ENCODE data around the gene PRSS50. TPM values are rescaled to one million over a fixed set of nuclear protein-coding genes. Genes with fewer than 3 reads are reported as not detected.

PRSS50 gene
- total RNA-seq, 1 donor from 2014 or later, result not detected

DNA sequence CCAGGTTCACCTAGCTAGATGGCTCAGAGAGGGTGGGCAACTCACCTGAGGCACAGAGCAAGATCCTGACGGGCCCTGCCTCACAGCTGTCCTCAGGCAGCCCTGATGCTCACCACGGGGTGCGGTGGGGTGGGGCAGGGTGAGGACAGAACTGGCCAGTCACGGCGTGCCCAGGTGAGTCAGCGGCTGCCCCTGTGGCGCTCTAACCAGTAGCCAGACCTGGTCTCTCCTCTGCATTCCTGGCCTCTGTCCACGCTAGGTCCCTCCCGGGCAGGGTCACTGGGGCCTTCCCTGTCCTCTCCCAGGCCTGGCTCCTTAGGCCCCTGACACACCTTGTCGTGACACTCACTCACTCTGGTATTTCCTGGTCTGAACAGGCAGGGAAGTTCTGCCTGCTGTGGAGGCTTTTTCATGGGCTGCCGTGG lies 25.1 kb downstream of the PRSS50 start:
- no peak for DNase-seq (ENCODE audit: low spot score)

GRCh38 chr3:46690798-46691197 lies 26.9 kb downstream of the PRSS50 start:
- peak; percentile 65 for DNase-seq (ENCODE audit: low spot score)

- DNase-seq (ENCODE audit: low spot score), result no peak
Observed at GRCh38 chr3:46685446-46685845, 32.2 kb downstream of the PRSS50 start.

DNA sequence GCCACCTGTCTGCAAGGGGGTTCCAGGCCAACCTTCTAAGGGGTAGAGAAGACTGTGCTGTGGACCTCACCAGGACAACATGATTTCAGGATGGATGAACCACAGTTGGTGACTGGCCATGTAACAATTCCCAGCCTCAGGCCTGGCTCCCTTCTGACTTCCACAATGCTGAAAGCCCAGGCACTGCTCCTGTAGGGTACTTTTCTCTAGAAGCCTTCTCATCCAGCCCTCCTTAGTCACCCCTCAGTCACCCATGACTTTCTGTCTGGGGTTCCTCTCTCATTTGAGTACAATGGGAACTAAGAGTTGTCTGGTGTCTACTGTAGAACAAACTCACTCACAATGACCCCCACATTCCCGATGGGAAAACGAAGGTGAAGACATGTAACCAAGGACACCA lies 32.8 kb downstream of the PRSS50 start:
- no peak for DNase-seq (ENCODE audit: low spot score)

- no peak for DNase-seq (ENCODE audit: low spot score)
Observed at GRCh38 chr3:46682974-46683373, 34.7 kb downstream of the PRSS50 start.

DNA sequence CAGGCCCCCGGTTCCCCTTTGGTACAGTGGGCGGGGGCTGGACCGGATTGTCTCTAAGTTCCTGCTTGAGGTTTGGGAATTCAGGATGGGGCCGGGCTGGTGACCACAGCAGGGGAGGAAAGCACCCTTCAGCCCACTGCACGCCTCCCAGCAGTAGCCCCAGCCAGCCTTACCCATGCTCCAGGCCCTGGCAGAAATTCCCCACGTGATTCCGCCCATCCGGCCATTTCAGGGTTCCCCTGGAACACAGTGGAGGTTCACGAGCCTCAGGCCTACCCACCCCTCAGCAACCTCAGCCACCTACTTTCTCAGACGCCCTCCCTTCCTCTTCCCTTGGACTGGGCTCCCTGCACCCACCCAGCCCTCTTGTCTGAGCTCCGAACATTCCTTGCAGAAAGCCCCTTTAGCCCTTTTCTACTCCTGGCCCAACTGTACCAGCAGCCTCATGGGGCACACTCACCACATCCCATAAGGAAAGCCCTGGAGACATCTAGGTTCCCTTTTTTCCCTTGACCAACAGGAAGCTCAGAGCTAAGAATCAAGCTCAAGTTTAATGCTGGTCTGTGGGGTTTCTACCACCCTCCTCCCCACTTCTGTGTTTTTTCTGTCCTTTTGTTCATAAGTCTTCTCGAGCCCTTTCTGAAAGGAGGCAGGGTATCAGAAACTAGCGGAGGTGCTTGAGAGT lies 35.7 kb downstream of the PRSS50 start:
- DNase-seq (ENCODE audit: low spot score), result no peak

- no peak for DNase-seq (ENCODE audit: low spot score)
Observed at GRCh38 chr3:46681387-46681786, 36.3 kb downstream of the PRSS50 start.

- DNase-seq (ENCODE audit: low spot score), result no peak
Observed at GRCh38 chr3:46680298-46680826, 37.3 kb downstream of the PRSS50 start.

GRCh38 chr3:46679681-46680080 lies 38.0 kb downstream of the PRSS50 start:
- DNase-seq (ENCODE audit: low spot score), result no peak

DNA sequence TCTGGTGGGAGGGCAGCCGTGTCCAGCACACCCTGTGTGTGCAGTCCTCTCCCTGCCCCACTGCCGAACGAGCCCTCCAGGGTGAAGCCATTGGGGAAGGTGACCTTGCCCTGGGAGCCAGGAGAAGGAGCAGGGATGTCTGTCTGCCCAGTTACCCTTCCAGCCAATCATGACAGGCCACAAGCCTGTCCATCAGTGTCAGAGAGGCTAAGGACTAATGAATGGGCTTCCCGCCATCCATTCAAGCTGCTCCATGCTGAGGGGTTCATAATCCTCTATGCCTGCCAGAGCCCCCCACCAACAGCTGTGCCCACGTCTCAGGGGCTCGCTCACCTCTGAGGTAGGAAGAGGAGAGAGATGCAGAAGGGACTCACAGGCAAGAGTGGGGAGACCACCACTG lies 39.4 kb downstream of the PRSS50 start:
- DNase-seq (ENCODE audit: low spot score), result no peak

DNA sequence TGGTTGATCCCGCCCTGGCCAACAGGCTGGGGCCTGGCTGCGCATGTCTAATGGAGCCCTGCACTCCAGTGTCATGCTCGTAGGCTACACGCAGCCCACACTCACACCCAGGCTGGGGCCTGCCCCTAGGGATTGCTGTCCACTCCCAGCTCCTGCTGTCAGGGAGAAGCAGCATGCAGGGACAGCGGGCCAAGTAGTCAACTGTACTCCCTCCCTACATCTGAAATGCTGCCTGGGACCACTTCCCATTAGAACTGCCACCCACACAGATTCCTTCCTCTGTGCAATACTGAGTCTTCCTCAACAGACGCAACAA lies 40.3 kb downstream of the PRSS50 start:
- DNase-seq (ENCODE audit: low spot score), result peak; percentile 71

GRCh38 chr3:46676601-46677410 lies 40.9 kb downstream of the PRSS50 start:
- peak; percentile 27 for DNase-seq (ENCODE audit: low spot score)

- DNase-seq (ENCODE audit: low spot score), result no peak
Observed at GRCh38 chr3:46675843-46676567, 41.7 kb downstream of the PRSS50 start.

DNA sequence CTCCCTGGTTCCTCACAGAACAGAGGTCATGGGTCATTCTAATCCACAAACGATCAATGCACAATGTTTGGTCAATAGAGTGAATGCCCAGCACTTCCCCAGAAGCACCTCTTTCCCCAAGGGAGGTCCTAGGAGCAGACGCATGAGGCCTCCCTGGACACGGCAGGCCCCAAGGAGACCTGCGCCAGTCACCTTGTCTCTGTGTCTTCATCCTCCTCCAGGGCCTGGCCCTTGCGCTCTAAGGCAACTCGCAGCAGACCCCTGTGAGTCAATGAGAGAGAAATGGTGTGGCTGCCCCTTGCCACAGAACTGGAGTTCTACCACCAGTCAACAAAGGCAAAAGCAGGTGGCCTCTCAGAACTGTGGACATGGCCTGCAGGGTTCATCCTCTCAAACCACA lies 42.2 kb downstream of the PRSS50 start:
- DNase-seq (ENCODE audit: low spot score), result no peak

- no peak for DNase-seq (ENCODE audit: low spot score)
Observed at GRCh38 chr3:46674031-46674845, 43.4 kb downstream of the PRSS50 start.

DNA sequence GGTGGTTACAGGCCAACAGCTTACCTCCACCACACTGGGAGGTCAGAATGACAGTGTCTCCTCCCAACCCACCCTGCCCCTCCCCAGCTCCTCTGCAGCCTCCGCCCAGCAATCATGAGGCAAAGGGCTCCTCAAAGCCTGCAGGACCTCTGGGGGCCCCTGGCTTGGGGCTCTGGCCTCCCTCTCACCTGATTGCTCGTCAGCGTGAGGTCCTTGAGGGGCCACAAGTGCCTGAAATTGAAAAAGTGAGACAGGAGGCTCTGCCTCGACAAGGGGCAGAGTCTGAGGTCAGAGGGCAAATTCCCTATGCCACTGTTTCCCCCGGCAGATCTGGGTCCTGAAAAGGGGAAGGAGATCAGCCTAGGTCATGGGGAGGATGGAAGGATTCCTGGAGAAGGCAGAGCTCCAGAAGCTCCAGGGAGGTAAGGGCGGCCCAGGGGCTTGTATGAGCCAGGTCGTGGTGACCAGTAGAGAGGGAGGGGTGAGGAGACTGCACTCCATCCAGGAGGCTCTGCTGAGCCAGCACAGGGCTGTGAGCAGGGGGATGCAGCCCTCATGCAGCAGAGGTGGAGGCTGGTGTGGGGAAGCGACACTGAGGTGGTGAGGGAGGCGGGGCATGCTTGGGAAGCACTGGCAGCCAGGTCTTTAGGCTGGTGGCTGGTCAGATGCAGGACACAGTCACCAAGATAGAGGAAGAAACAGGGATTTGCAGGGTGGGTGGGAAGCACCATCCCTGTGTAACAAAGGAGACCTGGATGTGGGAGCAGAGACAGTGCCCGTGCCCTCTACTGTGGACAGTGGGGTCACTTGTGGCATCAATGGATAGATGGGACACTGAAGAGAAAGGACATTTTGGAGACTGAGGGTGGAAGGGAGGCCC lies 44.3 kb downstream of the PRSS50 start:
- DNase-seq (ENCODE audit: low spot score), result no peak

GRCh38 chr3:46672349-46672695 lies 45.3 kb downstream of the PRSS50 start:
- DNase-seq (ENCODE audit: low spot score), result no peak

- DNase-seq (ENCODE audit: low spot score), result no peak
Observed at GRCh38 chr3:46671541-46672348, 45.9 kb downstream of the PRSS50 start.

- no peak for DNase-seq (ENCODE audit: low spot score)
Observed at GRCh38 chr3:46670891-46671427, 46.7 kb downstream of the PRSS50 start.
